Left ventricle myocardium inferior (tissue), 1 donor: ENCODE results near the gene KLHL11. TPM values are rescaled to one million over a fixed set of nuclear protein-coding genes. Genes with fewer than 3 reads are reported as not detected.

ENCODE experiments used
- DNase-seq: peaks from one replicate; pipeline ENCODE4 v3.0.0-alpha.2; 2020
- H3K27ac ChIP-seq: fragments of 200-600 bp; replicated peaks from 2 replicates; pipeline ENCODE4 v1.8.0; 2021
- H3K27me3 ChIP-seq: fragments of 200-600 bp; 2 replicates; pipeline ENCODE4 v1.8.0; 2021; ENCODE audit warnings: low read depth
- H3K36me3 ChIP-seq: fragments of 200-600 bp; 2 replicates; pipeline ENCODE4 v1.8.0; 2021
- H3K4me1 ChIP-seq: fragments of 200-600 bp; 2 replicates; pipeline ENCODE4 v1.8.0; 2021
- H3K4me3 ChIP-seq: fragments of 200-600 bp; 2 replicates; pipeline ENCODE4 v1.8.0; 2021; ENCODE audit warnings: mild to moderate bottlenecking, moderate library complexity
- H3K9me3 ChIP-seq: fragments of 200-600 bp; replicated peaks from 2 replicates; pipeline ENCODE4 v1.8.0; 2021
- intact Hi-C: fragments of 100-400 bp; cut with micrococcal nuclease; formaldehyde crosslinking; loops from one replicate; pipeline ENCODE4 v1.11.0; 2022
- total RNA-seq: library from RNA; stranded (reverse); fragmentation: NEBNext Ultra II Directional; extraction: Animal tissue kit (Norgen Biotek cat#: 25700); gene quantifications from one replicate; pipeline ENCODE4 v1.2.1, GENCODE V29; 2021
- TF ChIP-seq, protein P1 (sequence below): fragments of 200-600 bp; IDR thresholded peaks from 2 replicates; pipeline ENCODE4 v1.8.0; 2021; ENCODE audit warnings: antibody characterized with exemption, mild to moderate bottlenecking, borderline replicate concordance
- donor health status: DM: no; HTN: yes; CAD: no; lungs with severe emphysema.

KLHL11 gene
- total RNA-seq, 1 donor from 2014 or later: 3.5 TPM

DNA sequence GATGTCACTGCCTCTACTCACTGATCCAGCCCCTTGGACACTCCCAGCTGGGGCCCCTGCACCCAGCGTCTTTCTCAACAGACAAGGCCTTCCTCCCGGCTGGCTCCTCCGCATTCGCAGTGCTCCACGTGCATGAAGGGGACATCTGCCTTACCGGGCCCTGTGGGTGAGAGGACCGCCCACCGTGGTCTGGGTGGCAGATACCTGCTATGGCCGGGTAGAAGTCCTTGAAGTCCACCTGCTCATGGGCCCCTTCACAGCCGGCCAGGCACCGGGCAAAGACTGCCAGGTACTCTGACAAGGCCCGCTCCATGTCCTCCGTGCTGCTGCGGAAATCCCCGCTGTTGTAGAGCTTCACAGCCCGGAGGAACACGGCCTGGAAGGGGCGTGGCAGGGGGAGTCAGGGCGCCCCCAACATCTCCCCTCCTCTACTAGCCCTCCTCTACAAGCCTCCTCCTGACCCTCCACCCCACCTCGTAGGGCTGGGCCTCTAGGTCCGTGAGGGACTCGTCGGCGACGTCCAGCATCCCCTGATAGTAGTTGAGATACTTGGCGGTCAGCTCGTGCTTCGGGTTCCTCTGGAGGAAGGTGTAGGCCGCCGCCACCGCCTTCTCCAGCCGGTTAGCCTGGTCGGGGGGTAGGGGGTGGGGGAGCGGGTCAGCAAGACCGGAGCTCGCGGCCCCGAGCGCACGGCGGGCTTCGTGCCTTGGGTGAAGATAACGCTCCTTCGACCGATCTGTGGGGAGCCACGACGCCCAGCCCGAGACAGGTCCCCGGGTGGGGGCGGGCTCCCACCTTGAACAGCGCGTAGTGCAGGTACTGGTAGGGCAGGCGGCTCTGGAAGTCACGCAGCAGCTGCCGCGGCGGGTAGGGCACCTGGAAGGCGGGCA lies 54.3 kb downstream of the KLHL11 start:
- TF ChIP-seq, protein P1, sequence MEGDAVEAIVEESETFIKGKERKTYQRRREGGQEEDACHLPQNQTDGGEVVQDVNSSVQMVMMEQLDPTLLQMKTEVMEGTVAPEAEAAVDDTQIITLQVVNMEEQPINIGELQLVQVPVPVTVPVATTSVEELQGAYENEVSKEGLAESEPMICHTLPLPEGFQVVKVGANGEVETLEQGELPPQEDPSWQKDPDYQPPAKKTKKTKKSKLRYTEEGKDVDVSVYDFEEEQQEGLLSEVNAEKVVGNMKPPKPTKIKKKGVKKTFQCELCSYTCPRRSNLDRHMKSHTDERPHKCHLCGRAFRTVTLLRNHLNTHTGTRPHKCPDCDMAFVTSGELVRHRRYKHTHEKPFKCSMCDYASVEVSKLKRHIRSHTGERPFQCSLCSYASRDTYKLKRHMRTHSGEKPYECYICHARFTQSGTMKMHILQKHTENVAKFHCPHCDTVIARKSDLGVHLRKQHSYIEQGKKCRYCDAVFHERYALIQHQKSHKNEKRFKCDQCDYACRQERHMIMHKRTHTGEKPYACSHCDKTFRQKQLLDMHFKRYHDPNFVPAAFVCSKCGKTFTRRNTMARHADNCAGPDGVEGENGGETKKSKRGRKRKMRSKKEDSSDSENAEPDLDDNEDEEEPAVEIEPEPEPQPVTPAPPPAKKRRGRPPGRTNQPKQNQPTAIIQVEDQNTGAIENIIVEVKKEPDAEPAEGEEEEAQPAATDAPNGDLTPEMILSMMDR: no peak
- DNase-seq: no peak
- Histone ChIP-seq H3K4me3 (peak overlapping the region; percentile 89), H3K9me3 (no peaks in the 10 kb centered on the region), H3K27ac (peak overlapping the region; percentile 76), H3K27me3 (peaks cover 4% of the 10 kb centered on the region), H3K4me1 (peaks cover 39% of the 10 kb centered on the region), H3K36me3 (peaks cover 5% of the 10 kb centered on the region)
- intact Hi-C loops: no loop called here

DNA sequence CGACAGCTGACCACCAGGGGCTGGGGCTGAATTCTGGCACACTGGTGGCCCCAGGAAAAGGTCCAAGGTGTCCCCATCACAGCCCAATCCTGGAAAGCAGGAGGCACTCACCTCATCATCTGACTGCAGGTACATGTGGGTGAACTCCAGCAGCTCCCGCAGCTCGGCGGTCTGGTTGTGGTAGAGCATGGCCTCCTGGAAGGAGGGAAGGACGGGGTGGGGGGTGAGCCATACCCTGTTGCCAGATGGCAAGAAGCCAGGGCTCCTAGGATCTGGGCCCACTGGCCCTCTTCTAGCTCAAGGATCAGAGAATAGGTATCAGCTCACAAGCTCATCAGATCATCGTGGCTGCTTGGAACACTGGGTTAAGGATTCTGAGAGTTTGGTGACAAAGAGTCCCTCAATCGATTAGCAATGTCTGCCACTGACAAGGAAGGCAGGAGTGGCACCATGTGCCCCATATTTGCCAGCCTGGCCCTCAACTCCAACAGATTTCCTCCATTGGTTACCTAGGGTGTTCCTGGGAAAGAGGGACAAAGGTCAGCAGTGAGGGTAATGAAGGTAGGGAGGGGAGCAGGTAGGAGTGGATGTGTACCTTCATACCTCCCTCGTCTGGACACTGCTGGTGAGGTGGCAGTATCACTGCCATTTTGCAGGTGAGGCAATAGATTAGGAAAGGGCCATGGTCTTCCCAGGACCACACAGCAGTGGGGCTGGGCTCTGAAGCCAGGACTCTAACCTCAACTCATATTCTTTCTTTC lies 58.4 kb downstream of the KLHL11 start:
- Histone ChIP-seq H3K9me3 (no peaks in the 10 kb centered on the region), H3K4me3 (no peak overlapping the region), H3K27me3 (no peaks in the 10 kb centered on the region), H3K27ac (no peak overlapping the region), H3K36me3 (peaks cover 5% of the 10 kb centered on the region), H3K4me1 (peaks cover 26% of the 10 kb centered on the region)
- DNase-seq: no peak
- TF ChIP-seq, protein P1: no peak
- intact Hi-C loops: no loop called here

Other genes starting within 250 kb of the KLHL11 start
- not detected for gene KRT17, start 240.8 kb downstream of the KLHL11 start, total RNA-seq
- 1,125 TPM for gene EIF1, start 176.5 kb downstream of the KLHL11 start, total RNA-seq
- not detected for gene GAST, start 153.1 kb downstream of the KLHL11 start, total RNA-seq
- gene HAP1, start 130.8 kb downstream of the KLHL11 start, total RNA-seq: 0.14 TPM
- 160 TPM for gene JUP, start 78.7 kb downstream of the KLHL11 start, total RNA-seq
- gene P3H4, start 53.5 kb downstream of the KLHL11 start, total RNA-seq: 6.0 TPM
- gene FKBP10, start 52.4 kb downstream of the KLHL11 start, total RNA-seq: 10.4 TPM
- 18.3 TPM for gene NT5C3B, start 29.2 kb downstream of the KLHL11 start, total RNA-seq
- not detected for gene KLHL10, start 27.6 kb downstream of the KLHL11 start, total RNA-seq
- 23.5 TPM for gene ACLY, start 53.5 kb upstream of the KLHL11 start, total RNA-seq
- gene ODAD4, start 65.2 kb upstream of the KLHL11 start, total RNA-seq: 1.3 TPM
- gene CNP, start 101.4 kb upstream of the KLHL11 start, total RNA-seq: 24.9 TPM
- 71.2 TPM for gene DNAJC7, start 152.0 kb upstream of the KLHL11 start, total RNA-seq
- gene NKIRAS2, start 154.7 kb upstream of the KLHL11 start, total RNA-seq: 50.9 TPM
- 0.63 TPM for gene C17orf113, start 185.2 kb upstream of the KLHL11 start, total RNA-seq
- 0.49 TPM for gene ZNF385C, start 233.1 kb upstream of the KLHL11 start, total RNA-seq
- gene DHX58, start 247.3 kb upstream of the KLHL11 start, total RNA-seq: 3.1 TPM